K562 (cell line): ENCODE data around the gene FAM131C. TPM values are rescaled to one million over a fixed set of nuclear protein-coding genes. Genes with fewer than 3 reads are reported as not detected.
A peak's percentile ranks its signal among the peaks of the same experiment; 100 is the strongest.

ENCODE experiments used
- CTCF ChIP-seq, 3 experiments: IDR thresholded peaks in 2 of 3; conservative IDR thresholded peaks in 1 of 3; 2 replicates each; pipeline ENCODE4 v1.5.1; 2011 to 2012; ENCODE audit warnings: low read length in 3 of 3, mild to moderate bottlenecking in 3 of 3, control low read depth in 2 of 3, improper control_type of control experiment in 1 of 3, inconsistent platforms in 1 of 3, low read depth in 1 of 3, mixed read lengths in 1 of 3, moderate library complexity in 1 of 3; ENCODE audit not compliant: insufficient read depth in 2 of 3
- HMGN3 ChIP-seq: IDR thresholded peaks from 2 replicates; pipeline ENCODE4 v1.6.1; 2011; ENCODE audit warnings: borderline replicate concordance, low read depth, mild to moderate bottlenecking, mixed read lengths, low read length; ENCODE audit not compliant: insufficient read length; ENCODE audit errors: extremely low read depth
- L3MBTL2 ChIP-seq: fragments of 450-650 bp; IDR thresholded peaks from 2 replicates; pipeline ENCODE4 v1.6.1; 2016; ENCODE audit warnings: mild to moderate bottlenecking, moderate library complexity
- NRF1 ChIP-seq, 2 experiments: fragments of 450-650 bp; IDR thresholded peaks in 1 of 2; conservative IDR thresholded peaks in 1 of 2; 2 replicates each; pipeline ENCODE4 v1.6.1; 2014; ENCODE audit warnings: mild to moderate bottlenecking in 2 of 2
- PBX2 ChIP-seq, 2 experiments: IDR thresholded peaks in 1 of 2; conservative IDR thresholded peaks in 1 of 2; 2 replicates each; pipeline ENCODE4 v1.6.1; 2016; ENCODE audit warnings: low read depth in 2 of 2, mild to moderate bottlenecking in 1 of 2, missing compliant biosample characterization in 1 of 2, missing genetic modification characterization in 1 of 2, moderate library complexity in 1 of 2
- PHF21A ChIP-seq: fragments of 450-650 bp; IDR thresholded peaks from 2 replicates; pipeline ENCODE4 v1.6.1; 2017; ENCODE audit warnings: low read depth, borderline replicate concordance
- RAD21 ChIP-seq, 2 experiments: fragments of 250-450 bp in 1 of 2; fragments of 450-650 bp in 1 of 2; sonication (Bioruptor Pico) in 1 of 2; formaldehyde crosslinking in 1 of 2; IDR thresholded peaks in 1 of 2; conservative IDR thresholded peaks in 1 of 2; 2 replicates each; pipeline versions ENCODE4 v1.4.0 to v1.8.0; 2020 to 2022; ENCODE audit warnings: mild to moderate bottlenecking in 2 of 2, moderate library complexity in 1 of 2
- SMARCC2 ChIP-seq: fragments of 450-650 bp; IDR thresholded peaks from 2 replicates; pipeline ENCODE4 v1.6.1; 2017; ENCODE audit warnings: antibody characterized with exemption, moderate library complexity, mild to moderate bottlenecking, low read depth
- SOX6 ChIP-seq: fragments of 450-650 bp; IDR thresholded peaks from 2 replicates; pipeline ENCODE4 v1.6.1; 2014; ENCODE audit warnings: mild to moderate bottlenecking
- YY1 ChIP-seq, 3 experiments: IDR thresholded peaks; 2 replicates each; pipeline ENCODE4 v1.6.1; 2011; ENCODE audit warnings: low read length in 2 of 3, mild to moderate bottlenecking in 2 of 3, moderate library complexity in 2 of 3, borderline replicate concordance in 1 of 3, control low read depth in 1 of 3, low read depth in 1 of 3; ENCODE audit not compliant: insufficient read depth in 3 of 3, insufficient replicate concordance in 2 of 3, control insufficient read depth in 1 of 3, insufficient read length in 1 of 3; ENCODE audit errors: extremely low read depth in 1 of 3
- polyA plus RNA-seq, 8 experiments: library from polyadenylated mRNA; depleted of rRNA in 4 of 8; stranded (reverse) in 5 of 8; unstranded in 3 of 8; fragments of >200 nt; fragmentation: Nextera tagmentation in 2 of 8; fragmentation: Illumina TruSeq in 1 of 8; extraction: Ambion mirVana in 2 of 8; extraction: Trizol in 1 of 8; gene quantifications; 2 replicates each; pipeline versions ENCODE4 v1.2.1 to v1.2.3, GENCODE V29; 2011 to 2014; ENCODE audit warnings: inconsistent platforms in 1 of 8, missing spikeins in 1 of 8
- total RNA-seq, 7 experiments: library from RNA; depleted of rRNA in 6 of 7; stranded (reverse); fragments of >200 nt in 6 of 7; fragmentation: Illumina TruSeq in 2 of 7; extraction: Trizol in 2 of 7; gene quantifications; 2 replicates each; pipeline versions ENCODE4 v1.2.1 to v1.2.3, GENCODE V29; 2011 to 2021; ENCODE audit warnings: low replicate concordance in 1 of 7
- TF ChIP-seq, protein P1 (sequence below): sonication (generic); formaldehyde crosslinking; IDR thresholded peaks from 2 replicates; pipeline ENCODE4 v1.8.1; 2023; ENCODE audit warnings: mild to moderate bottlenecking, missing genetic modification reagents
- TF ChIP-seq, protein P2 (sequence below): fragments of 450-650 bp; IDR thresholded peaks from 2 replicates; pipeline ENCODE4 v1.6.1; 2016; ENCODE audit warnings: antibody characterized with exemption

FAM131C gene
- total and polyA plus RNA-seq, 9 of the 15 experiments (the other 6 are each of a cell fraction or from before 2014, with no cell fraction given) = 0.10 to 0.29 (median 0.16) TPM; not detected in 6

GRCh38 chr1:16017461-16018303 is 55.8 kb downstream of the FAM131C start, which contains the start of gene HSPB7 (continued):
- TF ChIP-seq PBX2 (CRISPR knock-in tag; IDR thresholded peaks at IDR 0.05; ENCODE audit: low read depth) = no peak
- no peak for TF ChIP-seq PBX2 (tag; conservative IDR thresholded peaks at IDR 0.05; ENCODE audit: low read depth)
- peak; percentile 34; the same call in 1 of the 2 replicates for TF ChIP-seq L3MBTL2
- TF ChIP-seq NRF1 (conservative IDR thresholded peaks at IDR 0.05 in 1 of 2, IDR thresholded peaks at IDR 0.05 in 1 of 2) = 0 out of 4 replicates have a peak, but pooled peaks of 1 of the 2 experiments have one; percentile 16
- TF ChIP-seq YY1 (IDR thresholded peaks at IDR 0.05; ENCODE audit: borderline replicate concordance in 1 of 3, control insufficient read depth in 1 of 3, extremely low read depth in 1 of 3, insufficient read depth in 3 of 3, insufficient read length in 1 of 3, insufficient replicate concordance in 2 of 3, low read depth in 1 of 3, low read length in 2 of 3) = peak in 2 of 3 experiments; percentile 45 to 64
- peak; percentile 39 to 54 (median 48); a peak in 4 of 6 replicates for TF ChIP-seq CTCF (IDR thresholded peaks at IDR 0.05 in 2 of 3, conservative IDR thresholded peaks at IDR 0.05 in 1 of 3; ENCODE audit: insufficient read depth in 2 of 3, low read depth in 1 of 3, low read length in 3 of 3)
- no peak for TF ChIP-seq SMARCC2
- TF ChIP-seq SOX6 = no peak
- peak; percentile 4 for TF ChIP-seq HMGN3
- TF ChIP-seq PHF21A = peak; percentile 31; the same call in 1 of the 2 replicates
- TF ChIP-seq, protein P1, sequence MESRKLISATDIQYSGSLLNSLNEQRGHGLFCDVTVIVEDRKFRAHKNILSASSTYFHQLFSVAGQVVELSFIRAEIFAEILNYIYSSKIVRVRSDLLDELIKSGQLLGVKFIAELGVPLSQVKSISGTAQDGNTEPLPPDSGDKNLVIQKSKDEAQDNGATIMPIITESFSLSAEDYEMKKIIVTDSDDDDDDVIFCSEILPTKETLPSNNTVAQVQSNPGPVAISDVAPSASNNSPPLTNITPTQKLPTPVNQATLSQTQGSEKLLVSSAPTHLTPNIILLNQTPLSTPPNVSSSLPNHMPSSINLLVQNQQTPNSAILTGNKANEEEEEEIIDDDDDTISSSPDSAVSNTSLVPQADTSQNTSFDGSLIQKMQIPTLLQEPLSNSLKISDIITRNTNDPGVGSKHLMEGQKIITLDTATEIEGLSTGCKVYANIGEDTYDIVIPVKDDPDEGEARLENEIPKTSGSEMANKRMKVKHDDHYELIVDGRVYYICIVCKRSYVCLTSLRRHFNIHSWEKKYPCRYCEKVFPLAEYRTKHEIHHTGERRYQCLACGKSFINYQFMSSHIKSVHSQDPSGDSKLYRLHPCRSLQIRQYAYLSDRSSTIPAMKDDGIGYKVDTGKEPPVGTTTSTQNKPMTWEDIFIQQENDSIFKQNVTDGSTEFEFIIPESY = peak; percentile 96
- peak in 1 of 2 experiments; percentile 13; a peak in 1 of 4 replicates for TF ChIP-seq RAD21 (CRISPR knock-in tag; conservative IDR thresholded peaks at IDR 0.05 in 1 of 2, IDR thresholded peaks at IDR 0.05 in 1 of 2)
- TF ChIP-seq, protein P2, sequence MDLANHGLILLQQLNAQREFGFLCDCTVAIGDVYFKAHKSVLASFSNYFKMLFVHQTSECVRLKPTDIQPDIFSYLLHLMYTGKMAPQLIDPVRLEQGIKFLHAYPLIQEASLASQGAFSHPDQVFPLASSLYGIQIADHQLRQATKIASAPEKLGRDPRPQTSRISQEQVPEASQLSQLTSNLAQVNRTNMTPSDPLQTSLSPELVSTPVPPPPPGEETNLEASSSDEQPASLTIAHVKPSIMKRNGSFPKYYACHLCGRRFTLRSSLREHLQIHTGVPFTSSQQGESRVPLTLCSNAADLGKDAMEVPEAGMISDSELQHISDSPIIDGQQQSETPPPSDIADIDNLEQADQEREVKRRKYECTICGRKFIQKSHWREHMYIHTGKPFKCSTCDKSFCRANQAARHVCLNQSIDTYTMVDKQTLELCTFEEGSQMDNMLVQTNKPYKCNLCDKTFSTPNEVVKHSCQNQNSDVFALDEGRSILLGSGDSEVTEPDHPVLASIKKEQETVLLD = no peak
